H9 (cell line): Measurements from ENCODE around the gene DYNLT2B. TPM values are rescaled to one million over a fixed set of nuclear protein-coding genes. Genes with fewer than 3 reads are reported as not detected.
"Not testable (repeated sequence)": the region's sequence is repeated elsewhere in the genome, so short reads cannot be mapped to it uniquely, and the experiment has no call there.

ENCODE experiments used
- DNase-seq: peaks from one replicate; pipeline ENCODE4 v3.0.0-alpha.2; 2017
- H2AFZ ChIP-seq: one replicate; pipeline ENCODE4 v1.6.1; 2013; ENCODE audit warnings: mild to moderate bottlenecking, low read length, control low read depth, moderate library complexity
- H2AK5ac ChIP-seq: 2 replicates; pipeline ENCODE4 v1.6.1; 2013; ENCODE audit warnings: low read length, control low read depth, mixed read lengths; ENCODE audit not compliant: insufficient read length
- H2BK120ac ChIP-seq: one replicate; pipeline ENCODE4 v1.6.1; 2013; ENCODE audit warnings: low read depth, mild to moderate bottlenecking, low read length, control low read depth, inconsistent platforms; ENCODE audit not compliant: poor library complexity, severe bottlenecking
- H2BK12ac ChIP-seq: 2 replicates; pipeline ENCODE4 v1.6.1; 2013; ENCODE audit warnings: low read length, control low read depth, mixed read lengths, low read depth; ENCODE audit not compliant: insufficient read length
- H2BK15ac ChIP-seq: 2 replicates; pipeline ENCODE4 v1.6.1; 2013; ENCODE audit warnings: low read depth, low read length, control low read depth
- H2BK20ac ChIP-seq: one replicate; pipeline ENCODE4 v1.6.1; 2013; ENCODE audit warnings: low read depth, mild to moderate bottlenecking, low read length, control low read depth, inconsistent platforms; ENCODE audit not compliant: poor library complexity, severe bottlenecking
- H2BK5ac ChIP-seq: 2 replicates; pipeline ENCODE4 v1.6.1; 2013; ENCODE audit warnings: low read length, control low read depth, mixed read lengths; ENCODE audit not compliant: insufficient read length
- H3K14ac ChIP-seq: 2 replicates; pipeline ENCODE4 v1.6.1; 2013; ENCODE audit warnings: low read length, control low read depth; ENCODE audit not compliant: insufficient read depth
- H3K18ac ChIP-seq: 2 replicates; pipeline ENCODE4 v1.6.1; 2013; ENCODE audit warnings: low read depth, mild to moderate bottlenecking, mixed read lengths, low read length, control low read depth; ENCODE audit not compliant: insufficient read length
- H3K23ac ChIP-seq: 2 replicates; pipeline ENCODE4 v1.6.1; 2013; ENCODE audit warnings: low read length, control low read depth, mixed read lengths, low read depth; ENCODE audit not compliant: insufficient read length
- H3K23me2 ChIP-seq: 2 replicates; pipeline ENCODE4 v1.6.1; 2013; ENCODE audit warnings: low read depth, mild to moderate bottlenecking, mixed read lengths, low read length, control low read depth; ENCODE audit not compliant: insufficient read length, poor library complexity, severe bottlenecking
- H3K27ac ChIP-seq: 2 replicates; pipeline ENCODE4 v1.5.1; 2013; ENCODE audit warnings: low read length, control low read depth, mixed read lengths, low read depth; ENCODE audit not compliant: insufficient read length
- H3K27me3 ChIP-seq: 2 replicates; pipeline ENCODE4 v1.6.1; 2013; ENCODE audit warnings: low read length, control low read depth, inconsistent platforms; ENCODE audit not compliant: insufficient read depth
- H3K4ac ChIP-seq: 2 replicates; pipeline ENCODE4 v1.6.1; 2013; ENCODE audit warnings: low read depth, mild to moderate bottlenecking, control low read depth, inconsistent platforms, low read length, moderate library complexity
- H3K4me1 ChIP-seq: 2 replicates; pipeline ENCODE4 v1.6.1; 2013; ENCODE audit warnings: low read length, control low read depth, inconsistent platforms; ENCODE audit not compliant: insufficient read depth
- H3K4me2 ChIP-seq: 2 replicates; pipeline ENCODE4 v1.6.1; 2013; ENCODE audit warnings: low read length, control low read depth, mixed read lengths; ENCODE audit not compliant: insufficient read length, insufficient read depth
- H3K56ac ChIP-seq: 2 replicates; pipeline ENCODE4 v1.6.1; 2013; ENCODE audit warnings: low read depth, mild to moderate bottlenecking, mixed read lengths, low read length, control low read depth; ENCODE audit not compliant: insufficient read length
- H3K79me1 ChIP-seq: 2 replicates; pipeline ENCODE4 v1.6.1; 2013; ENCODE audit warnings: low read depth, mild to moderate bottlenecking, moderate library complexity, low read length, control low read depth, inconsistent platforms; ENCODE audit not compliant: insufficient read depth, poor library complexity, severe bottlenecking
- H3K79me2 ChIP-seq: 2 replicates; pipeline ENCODE4 v1.6.1; 2013; ENCODE audit warnings: low read length, control low read depth, inconsistent platforms; ENCODE audit not compliant: insufficient read depth
- H3K9ac ChIP-seq: 2 replicates; pipeline ENCODE4 v1.6.1; 2013; ENCODE audit warnings: low read length, control low read depth, mixed read lengths; ENCODE audit not compliant: insufficient read length; ENCODE audit errors: extremely low read depth
- H3K9me3 ChIP-seq: one replicate; pipeline ENCODE4 v1.6.1; 2013; ENCODE audit warnings: low read depth, low read length, inconsistent platforms; ENCODE audit not compliant: control insufficient read depth
- H3T11ph ChIP-seq: one replicate; pipeline ENCODE4 v1.6.1; 2013; ENCODE audit warnings: mild to moderate bottlenecking, low read length, control low read depth, inconsistent platforms
- H4K20me1 ChIP-seq: one replicate; pipeline ENCODE4 v1.6.1; 2013; ENCODE audit not compliant: control insufficient read depth, insufficient read length, insufficient read depth
- H4K5ac ChIP-seq: 2 replicates; pipeline ENCODE4 v1.6.1; 2013; ENCODE audit warnings: low read depth, mild to moderate bottlenecking, mixed read lengths, low read length, control low read depth; ENCODE audit not compliant: insufficient read length
- H4K8ac ChIP-seq: replicated peaks from 2 replicates; pipeline ENCODE4 v1.6.1; 2013; ENCODE audit warnings: low read length, control low read depth, mixed read lengths, low read depth; ENCODE audit not compliant: insufficient read length
- H4K91ac ChIP-seq: 2 replicates; pipeline ENCODE4 v1.6.1; 2013; ENCODE audit warnings: low read depth, mild to moderate bottlenecking, moderate library complexity, mixed read lengths, low read length, control low read depth; ENCODE audit not compliant: insufficient read length
- H3K27ac Mint-ChIP-seq, 3 experiments: 2 replicates in 2 of 3; 3 replicates in 1 of 3; pipeline ENCODE4 v1.8.0; 2020 to 2021; ENCODE audit warnings: mixed read lengths in 3 of 3, mild to moderate bottlenecking in 1 of 3, moderate library complexity in 1 of 3
- H3K27me3 Mint-ChIP-seq: 2 replicates; pipeline ENCODE4 v1.8.0; 2021; ENCODE audit warnings: low read depth, mild to moderate bottlenecking, moderate library complexity, mixed read lengths
- H3K36me3 Mint-ChIP-seq, 3 experiments: 2 replicates in 2 of 3; 3 replicates in 1 of 3; pipeline ENCODE4 v1.8.0; 2020 to 2021; ENCODE audit warnings: low read depth in 3 of 3, mixed read lengths in 3 of 3; ENCODE audit not compliant: insufficient read depth in 1 of 3
- H3K4me1 Mint-ChIP-seq, 2 experiments: 2 replicates each; pipeline ENCODE4 v1.8.0; 2020; ENCODE audit warnings: mixed read lengths in 2 of 2
- H3K4me3 Mint-ChIP-seq, 2 experiments: 2 replicates in 1 of 2; 3 replicates in 1 of 2; pipeline ENCODE4 v1.8.0; 2020 to 2021; ENCODE audit warnings: mild to moderate bottlenecking in 2 of 2, mixed read lengths in 2 of 2, moderate library complexity in 1 of 2
- H3K9me3 Mint-ChIP-seq, 2 experiments: 2 replicates in 1 of 2; 3 replicates in 1 of 2; pipeline ENCODE4 v1.8.0; 2020; ENCODE audit warnings: mild to moderate bottlenecking in 2 of 2, mixed read lengths in 2 of 2, moderate library complexity in 1 of 2
- WGBS: extraction: QIAGEN DNeasy Blood & Tissue Kit; methylation state at CpG from one replicate; pipeline ENCODE4 v1.1.7; 2013; ENCODE audit warnings: missing lambda C conversion rate, low lambda C conversion rate, mixed read lengths; ENCODE audit not compliant: insufficient read length; ENCODE audit errors: extremely low coverage; 5-methylcytosine and 5-hydroxymethylcytosine counted together
- total RNA-seq: library from RNA; stranded (reverse); gene quantifications from 2 replicates; pipeline ENCODE4 v1.2.1, GENCODE V29; 2021
- TF ChIP-seq, protein P1 (sequence below): fragments of 200-600 bp; sonication (generic); conservative IDR thresholded peaks from 3 replicates; pipeline ENCODE4 v1.8.0; 2021; ENCODE audit warnings: antibody characterized with exemption, mild to moderate bottlenecking

The DYNLT2B gene
- total RNA-seq, 1 experiment from 2014 or later = 12.4 TPM

DNA sequence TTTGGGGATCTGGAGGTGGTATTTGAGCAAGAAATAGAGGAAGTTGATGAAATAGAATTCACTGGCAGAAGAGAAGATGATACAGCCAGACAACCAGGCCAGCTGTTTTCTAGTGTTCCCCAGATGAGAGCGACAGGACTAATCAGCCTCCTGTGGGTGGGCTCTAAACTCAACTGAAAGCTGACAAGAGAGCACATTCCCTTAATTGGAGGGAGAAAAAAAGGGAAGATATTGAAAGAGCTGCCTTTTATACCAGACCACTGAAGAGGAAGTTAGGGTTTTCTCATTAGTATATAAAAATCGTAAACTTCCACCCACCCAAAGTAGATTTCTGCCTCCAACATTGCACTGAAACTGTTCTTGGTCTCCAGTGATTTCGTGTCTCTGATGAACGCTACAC is 26.6 kb upstream of the DYNLT2B start:
- no peak overlapping the region for H2BK5ac ChIP-seq
- no peak overlapping the region for H4K8ac ChIP-seq
- Mint-ChIP-seq H3K36me3 (peaks cover 3 to 24% (median 22%) of the 10 kb centered on the region in 3 experiments; a peak in 6 of 7 replicates), H3K27me3 (no peaks in the 10 kb centered on the region), H3K27ac (peak overlapping the region in 2 of 3 experiments; percentile 6 to 65; a peak in 4 of 7 replicates), H3K4me1 (peaks cover 0 to 3% of the 10 kb centered on the region in 2 experiments; a peak in 3 of 4 replicates), H3K4me3 (no peak overlapping the region), H3K9me3 (no peaks in the 10 kb centered on the region; a peak in 1 of 5 replicates)
- no peaks in the 10 kb centered on the region for H3K27me3 ChIP-seq
- no peak overlapping the region for H4K91ac ChIP-seq
- H3K14ac ChIP-seq = no peak overlapping the region
- no peak overlapping the region for H3T11ph ChIP-seq
- no peaks in the 10 kb centered on the region for H3K79me2 ChIP-seq
- no peak overlapping the region for H3K4ac ChIP-seq
- H4K5ac ChIP-seq = no peak overlapping the region
- H3K56ac ChIP-seq = no peak overlapping the region
- H3K79me1 ChIP-seq = no peaks in the 10 kb centered on the region
- H3K23ac ChIP-seq = no peak overlapping the region
- no peak overlapping the region for H3K9ac ChIP-seq
- no peaks in the 10 kb centered on the region for H4K20me1 ChIP-seq
- H2BK12ac ChIP-seq = no peak overlapping the region
- no peak overlapping the region for H3K27ac ChIP-seq
- no peak overlapping the region for H2AFZ ChIP-seq
- H2BK20ac ChIP-seq = no peak overlapping the region
- H2AK5ac ChIP-seq = no peak overlapping the region
- no peak overlapping the region for H2BK120ac ChIP-seq
- H3K23me2 ChIP-seq = no peaks in the 10 kb centered on the region
- no peaks in the 10 kb centered on the region for H3K4me1 ChIP-seq
- no CpG with 5 or more reads among the region's 4 CpGs for WGBS
- no peak overlapping the region for H2BK15ac ChIP-seq
- H3K4me2 ChIP-seq = no peak overlapping the region
- DNase-seq = no peak
- TF ChIP-seq, protein P1, sequence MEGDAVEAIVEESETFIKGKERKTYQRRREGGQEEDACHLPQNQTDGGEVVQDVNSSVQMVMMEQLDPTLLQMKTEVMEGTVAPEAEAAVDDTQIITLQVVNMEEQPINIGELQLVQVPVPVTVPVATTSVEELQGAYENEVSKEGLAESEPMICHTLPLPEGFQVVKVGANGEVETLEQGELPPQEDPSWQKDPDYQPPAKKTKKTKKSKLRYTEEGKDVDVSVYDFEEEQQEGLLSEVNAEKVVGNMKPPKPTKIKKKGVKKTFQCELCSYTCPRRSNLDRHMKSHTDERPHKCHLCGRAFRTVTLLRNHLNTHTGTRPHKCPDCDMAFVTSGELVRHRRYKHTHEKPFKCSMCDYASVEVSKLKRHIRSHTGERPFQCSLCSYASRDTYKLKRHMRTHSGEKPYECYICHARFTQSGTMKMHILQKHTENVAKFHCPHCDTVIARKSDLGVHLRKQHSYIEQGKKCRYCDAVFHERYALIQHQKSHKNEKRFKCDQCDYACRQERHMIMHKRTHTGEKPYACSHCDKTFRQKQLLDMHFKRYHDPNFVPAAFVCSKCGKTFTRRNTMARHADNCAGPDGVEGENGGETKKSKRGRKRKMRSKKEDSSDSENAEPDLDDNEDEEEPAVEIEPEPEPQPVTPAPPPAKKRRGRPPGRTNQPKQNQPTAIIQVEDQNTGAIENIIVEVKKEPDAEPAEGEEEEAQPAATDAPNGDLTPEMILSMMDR = no peak
- H3K9me3 ChIP-seq = no peaks in the 10 kb centered on the region
- no peak overlapping the region for H3K18ac ChIP-seq

DNA sequence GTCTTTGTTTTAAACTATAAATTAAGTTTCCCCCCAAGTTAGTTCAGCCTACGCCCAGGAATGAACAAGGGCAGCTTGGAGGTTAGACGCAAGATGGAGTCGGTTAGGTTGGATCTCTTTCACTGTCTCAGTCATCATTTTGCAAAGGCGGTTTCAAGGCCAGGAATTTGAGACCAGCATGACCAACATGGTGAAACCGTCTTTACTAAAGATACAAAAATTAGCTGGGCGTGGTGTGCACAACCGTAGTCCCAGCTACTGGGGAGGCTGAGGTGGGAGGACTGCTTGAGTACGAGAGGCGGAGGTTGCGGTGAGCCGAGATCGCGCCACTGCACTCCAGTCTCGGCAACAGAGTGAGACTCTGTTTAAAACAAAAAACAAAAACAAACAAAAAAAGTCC is 25.9 kb upstream of the DYNLT2B start:
- not testable (repeated sequence) for H3K4me2 ChIP-seq, H3K4me3 Mint-ChIP-seq, H3K27me3 ChIP-seq, H3K27me3 Mint-ChIP-seq, H4K5ac ChIP-seq, H3K23ac ChIP-seq, H3K79me1 ChIP-seq, H3K9me3 Mint-ChIP-seq, H3K79me2 ChIP-seq, H3K4ac ChIP-seq, H4K20me1 ChIP-seq, H2BK20ac ChIP-seq, H3T11ph ChIP-seq, H2BK5ac ChIP-seq, H3K27ac ChIP-seq, H3K4me1 Mint-ChIP-seq, H2AK5ac ChIP-seq, H2AFZ ChIP-seq, H2BK12ac ChIP-seq, H4K91ac ChIP-seq, H3K4me1 ChIP-seq, H3K14ac ChIP-seq, H3K9me3 ChIP-seq, H3K56ac ChIP-seq, H2BK15ac ChIP-seq, H3K23me2 ChIP-seq, H2BK120ac ChIP-seq, H4K8ac ChIP-seq, H3K18ac ChIP-seq, DNase-seq, H3K9ac ChIP-seq
- Mint-ChIP-seq H3K27ac (peak overlapping the region in 1 of 3 experiments; percentile 41; a peak in 1 of 7 replicates), H3K36me3 (peaks cover 3 to 22% (median 17%) of the 10 kb centered on the region in 3 experiments; a peak in 6 of 7 replicates)
- no CpG with 5 or more reads among the region's 14 CpGs for WGBS
